ENCODE results near the gene NPAS3.

The NPAS3 gene

DNA sequence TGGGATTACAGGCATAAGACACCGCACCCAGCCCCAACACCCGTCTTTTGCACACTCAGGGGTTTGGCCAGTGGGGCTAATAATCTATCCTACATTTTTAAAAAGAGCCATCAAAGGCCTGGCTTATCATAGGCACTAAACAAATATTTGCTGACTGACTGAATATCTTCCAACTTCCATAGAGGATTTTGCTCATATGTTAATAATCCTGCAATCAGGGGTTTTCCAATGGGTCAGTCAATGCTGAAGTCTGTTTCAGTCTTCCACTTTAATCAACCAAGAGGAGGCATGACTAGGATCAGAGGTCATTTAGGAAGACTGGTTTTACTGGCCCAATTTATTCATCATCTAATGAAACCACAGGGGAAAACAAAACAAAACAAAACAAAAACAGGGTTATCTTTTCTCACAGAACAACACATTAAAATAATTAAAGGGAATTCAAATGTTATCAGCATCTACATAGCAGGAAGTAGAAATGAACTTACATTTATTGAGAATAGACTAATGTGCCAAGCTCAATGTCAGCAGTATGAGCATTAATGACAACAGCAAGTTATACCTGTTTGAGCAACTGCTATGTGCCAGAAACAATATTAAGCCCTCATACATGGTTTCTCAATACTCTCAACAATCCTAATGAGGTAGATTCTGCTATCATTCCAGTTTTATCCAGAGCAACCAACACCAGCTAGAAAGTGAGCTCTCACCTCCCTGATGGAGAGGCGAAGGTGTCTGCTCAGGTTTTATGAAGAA is 640.0 kb downstream of the NPAS3 start:
- Histone ChIP-seq H3K4me2 (no peak overlapping the region), H3K79me2 (ENCODE audit: insufficient read depth, low read depth) (no peaks in the 10 kb centered on the region), H4K20me1 (ENCODE audit: insufficient read depth) (no peaks in the 10 kb centered on the region), H3K27me3 (ENCODE audit: insufficient read depth, low read depth) (no peaks in the 10 kb centered on the region), H3K4me3 (IDR thresholded peaks at IDR 0.05; ENCODE audit: insufficient read depth, low read depth, low read length) (no peak overlapping the region), H2AFZ (ENCODE audit: low read depth) (no peak overlapping the region), H3K27ac (no peak overlapping the region), H3K9ac (no peak overlapping the region), H3K36me3 (ENCODE audit: insufficient read depth) (no peaks in the 10 kb centered on the region), H3K4me1 (ENCODE audit: low read depth, poor library complexity, severe bottlenecking) (no peaks in the 10 kb centered on the region)
- TF ChIP-seq, protein P1, sequence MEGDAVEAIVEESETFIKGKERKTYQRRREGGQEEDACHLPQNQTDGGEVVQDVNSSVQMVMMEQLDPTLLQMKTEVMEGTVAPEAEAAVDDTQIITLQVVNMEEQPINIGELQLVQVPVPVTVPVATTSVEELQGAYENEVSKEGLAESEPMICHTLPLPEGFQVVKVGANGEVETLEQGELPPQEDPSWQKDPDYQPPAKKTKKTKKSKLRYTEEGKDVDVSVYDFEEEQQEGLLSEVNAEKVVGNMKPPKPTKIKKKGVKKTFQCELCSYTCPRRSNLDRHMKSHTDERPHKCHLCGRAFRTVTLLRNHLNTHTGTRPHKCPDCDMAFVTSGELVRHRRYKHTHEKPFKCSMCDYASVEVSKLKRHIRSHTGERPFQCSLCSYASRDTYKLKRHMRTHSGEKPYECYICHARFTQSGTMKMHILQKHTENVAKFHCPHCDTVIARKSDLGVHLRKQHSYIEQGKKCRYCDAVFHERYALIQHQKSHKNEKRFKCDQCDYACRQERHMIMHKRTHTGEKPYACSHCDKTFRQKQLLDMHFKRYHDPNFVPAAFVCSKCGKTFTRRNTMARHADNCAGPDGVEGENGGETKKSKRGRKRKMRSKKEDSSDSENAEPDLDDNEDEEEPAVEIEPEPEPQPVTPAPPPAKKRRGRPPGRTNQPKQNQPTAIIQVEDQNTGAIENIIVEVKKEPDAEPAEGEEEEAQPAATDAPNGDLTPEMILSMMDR (conservative IDR thresholded peaks at IDR 0.05; ENCODE audit: low read depth, low read length) = no peak

DNA sequence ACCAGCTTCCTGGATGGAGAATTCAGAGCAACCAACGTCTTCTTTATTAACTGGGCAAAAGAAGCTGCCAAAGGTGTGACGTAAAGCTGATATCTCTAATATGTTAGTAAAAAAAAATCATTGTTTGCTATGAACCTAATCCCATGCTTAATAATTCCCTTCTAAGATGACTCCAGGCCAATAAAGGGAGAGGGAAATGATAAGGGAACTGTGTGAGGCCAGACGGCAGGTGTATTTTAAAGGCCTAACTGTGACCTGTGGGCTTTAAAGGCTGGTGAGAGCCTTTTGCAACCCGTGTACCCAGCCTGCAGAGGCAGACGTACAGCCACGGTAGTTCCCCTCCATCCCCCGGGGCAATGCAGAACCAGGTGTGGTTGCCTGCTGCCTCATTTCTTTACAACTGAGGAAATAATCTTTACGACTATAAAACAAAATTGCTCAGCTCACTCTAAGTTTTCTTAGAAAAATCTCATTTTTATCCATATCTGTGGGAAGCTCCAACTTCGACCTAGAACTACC is 641.6 kb downstream of the NPAS3 start:
- no peaks in the 10 kb centered on the region for H4K20me1 ChIP-seq (ENCODE audit: insufficient read depth)
- H3K4me1 ChIP-seq (ENCODE audit: low read depth, poor library complexity, severe bottlenecking) = no peaks in the 10 kb centered on the region
- no peaks in the 10 kb centered on the region for H3K79me2 ChIP-seq (ENCODE audit: insufficient read depth, low read depth)
- no peak overlapping the region for H3K4me3 ChIP-seq (IDR thresholded peaks at IDR 0.05; ENCODE audit: insufficient read depth, low read depth, low read length)
- TF ChIP-seq, protein P1 (conservative IDR thresholded peaks at IDR 0.05; ENCODE audit: low read depth, low read length) = no peak
- no peaks in the 10 kb centered on the region for H3K27me3 ChIP-seq (ENCODE audit: insufficient read depth, low read depth)
- H2AFZ ChIP-seq (ENCODE audit: low read depth) = no peak overlapping the region
- no peak overlapping the region for H3K27ac ChIP-seq
- no peak overlapping the region for H3K9ac ChIP-seq
- H3K4me2 ChIP-seq = no peak overlapping the region
- H3K36me3 ChIP-seq (ENCODE audit: insufficient read depth) = no peaks in the 10 kb centered on the region

DNA sequence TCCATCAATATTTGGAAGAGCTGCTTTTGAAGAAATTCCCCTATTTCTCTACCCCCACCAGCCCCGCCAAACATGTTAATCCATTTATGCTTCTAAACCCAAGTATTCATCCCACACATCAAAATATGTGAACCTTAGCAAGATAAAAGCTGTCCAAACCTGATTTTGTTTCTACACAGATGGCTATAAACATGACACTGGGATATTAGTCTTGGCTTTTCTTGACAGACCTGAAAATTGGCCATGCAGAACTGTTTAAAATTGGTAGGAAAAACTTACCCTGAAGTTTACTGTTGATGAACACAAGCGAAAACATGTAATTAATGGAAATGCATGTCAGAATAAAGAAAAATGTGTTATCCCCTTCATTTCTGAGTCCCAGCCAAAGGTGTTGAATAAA is 642.2 kb downstream of the NPAS3 start:
- no peak overlapping the region for H3K27ac ChIP-seq
- H2AFZ ChIP-seq (ENCODE audit: low read depth) = no peak overlapping the region
- no peaks in the 10 kb centered on the region for H3K79me2 ChIP-seq (ENCODE audit: insufficient read depth, low read depth)
- H3K4me2 ChIP-seq = no peak overlapping the region
- H3K4me3 ChIP-seq (IDR thresholded peaks at IDR 0.05; ENCODE audit: insufficient read depth, low read depth, low read length) = no peak overlapping the region
- no peaks in the 10 kb centered on the region for H4K20me1 ChIP-seq (ENCODE audit: insufficient read depth)
- no peaks in the 10 kb centered on the region for H3K27me3 ChIP-seq (ENCODE audit: insufficient read depth, low read depth)
- TF ChIP-seq, protein P1 (conservative IDR thresholded peaks at IDR 0.05; ENCODE audit: low read depth, low read length) = no peak
- H3K9ac ChIP-seq = no peak overlapping the region
- H3K4me1 ChIP-seq (ENCODE audit: low read depth, poor library complexity, severe bottlenecking) = no peaks in the 10 kb centered on the region
- no peaks in the 10 kb centered on the region for H3K36me3 ChIP-seq (ENCODE audit: insufficient read depth)

DNA sequence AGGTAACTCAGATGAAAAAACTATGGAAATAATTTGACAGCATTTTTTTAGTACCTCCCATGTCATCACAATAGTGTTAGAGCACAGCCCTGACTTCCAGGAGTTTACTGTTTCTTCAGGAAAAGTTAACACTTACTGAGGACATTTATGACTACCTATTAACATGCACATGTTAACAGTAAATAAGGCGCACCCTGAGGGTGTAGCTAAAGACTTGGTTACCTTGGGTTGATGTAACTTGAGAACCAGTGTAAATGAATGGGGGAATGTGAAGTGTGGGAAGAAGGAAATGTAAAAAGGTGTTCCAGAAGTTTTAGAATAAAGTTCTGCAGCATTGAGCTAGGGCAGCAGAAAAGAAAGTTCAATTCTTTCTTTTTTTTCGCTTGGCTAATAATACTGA is 646.0 kb downstream of the NPAS3 start:
- no peak overlapping the region for H3K4me3 ChIP-seq (IDR thresholded peaks at IDR 0.05; ENCODE audit: insufficient read depth, low read depth, low read length)
- TF ChIP-seq, protein P1 (conservative IDR thresholded peaks at IDR 0.05; ENCODE audit: low read depth, low read length) = no peak
- no peak overlapping the region for H2AFZ ChIP-seq (ENCODE audit: low read depth)
- H3K27ac ChIP-seq = no peak overlapping the region
- H3K27me3 ChIP-seq (ENCODE audit: insufficient read depth, low read depth) = no peaks in the 10 kb centered on the region
- H3K4me1 ChIP-seq (ENCODE audit: low read depth, poor library complexity, severe bottlenecking) = no peaks in the 10 kb centered on the region
- H3K9ac ChIP-seq = no peak overlapping the region
- no peak overlapping the region for H3K4me2 ChIP-seq
- H3K79me2 ChIP-seq (ENCODE audit: insufficient read depth, low read depth) = no peaks in the 10 kb centered on the region
- H3K36me3 ChIP-seq (ENCODE audit: insufficient read depth) = no peaks in the 10 kb centered on the region
- no peaks in the 10 kb centered on the region for H4K20me1 ChIP-seq (ENCODE audit: insufficient read depth)
